ENCODE results near the gene ITPKB.
A peak's percentile ranks its signal among the peaks of the same experiment; 100 is the strongest.

The ITPKB gene

DNA sequence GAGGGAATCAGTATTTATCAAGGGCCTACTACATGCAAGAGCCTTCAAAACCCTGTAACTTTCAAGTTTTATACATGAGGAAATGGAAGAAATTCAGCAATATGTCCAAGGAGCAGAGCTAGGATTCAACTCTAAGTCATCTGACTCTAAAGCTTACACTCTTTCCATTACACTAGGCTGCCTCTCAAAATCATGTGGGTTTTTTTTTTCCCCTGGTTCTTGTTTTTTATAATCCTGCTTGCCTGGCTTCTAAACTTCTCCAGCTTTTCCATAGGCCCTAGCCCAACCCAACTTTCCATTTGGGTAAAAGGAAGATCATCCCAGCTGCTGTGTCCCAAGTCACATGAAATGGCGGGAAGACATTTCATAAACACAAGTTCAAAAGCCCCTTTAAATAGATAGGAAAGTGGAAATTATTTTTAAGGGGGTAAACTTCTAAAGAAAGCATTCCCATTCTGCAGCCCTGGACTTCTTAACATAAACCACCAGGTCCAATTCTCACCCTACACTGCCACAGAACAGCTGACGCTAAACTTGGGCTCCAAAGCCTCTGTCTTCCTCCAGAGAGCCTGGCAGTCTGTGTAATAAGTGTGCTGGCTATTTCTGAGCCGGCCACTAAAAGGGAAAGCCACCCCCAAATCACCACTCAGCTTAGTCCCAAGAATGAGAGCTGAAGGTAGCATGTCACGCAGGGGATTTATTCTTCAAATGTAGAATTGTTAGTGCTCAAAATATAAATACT, 46.9 kb downstream of the ITPKB start:
- TF ChIP-seq, protein P1, sequence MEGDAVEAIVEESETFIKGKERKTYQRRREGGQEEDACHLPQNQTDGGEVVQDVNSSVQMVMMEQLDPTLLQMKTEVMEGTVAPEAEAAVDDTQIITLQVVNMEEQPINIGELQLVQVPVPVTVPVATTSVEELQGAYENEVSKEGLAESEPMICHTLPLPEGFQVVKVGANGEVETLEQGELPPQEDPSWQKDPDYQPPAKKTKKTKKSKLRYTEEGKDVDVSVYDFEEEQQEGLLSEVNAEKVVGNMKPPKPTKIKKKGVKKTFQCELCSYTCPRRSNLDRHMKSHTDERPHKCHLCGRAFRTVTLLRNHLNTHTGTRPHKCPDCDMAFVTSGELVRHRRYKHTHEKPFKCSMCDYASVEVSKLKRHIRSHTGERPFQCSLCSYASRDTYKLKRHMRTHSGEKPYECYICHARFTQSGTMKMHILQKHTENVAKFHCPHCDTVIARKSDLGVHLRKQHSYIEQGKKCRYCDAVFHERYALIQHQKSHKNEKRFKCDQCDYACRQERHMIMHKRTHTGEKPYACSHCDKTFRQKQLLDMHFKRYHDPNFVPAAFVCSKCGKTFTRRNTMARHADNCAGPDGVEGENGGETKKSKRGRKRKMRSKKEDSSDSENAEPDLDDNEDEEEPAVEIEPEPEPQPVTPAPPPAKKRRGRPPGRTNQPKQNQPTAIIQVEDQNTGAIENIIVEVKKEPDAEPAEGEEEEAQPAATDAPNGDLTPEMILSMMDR (conservative IDR thresholded peaks at IDR 0.05): no peak
- H3K27ac ChIP-seq: peak overlapping the region; percentile 46; the same call in 1 of the 2 replicates

DNA sequence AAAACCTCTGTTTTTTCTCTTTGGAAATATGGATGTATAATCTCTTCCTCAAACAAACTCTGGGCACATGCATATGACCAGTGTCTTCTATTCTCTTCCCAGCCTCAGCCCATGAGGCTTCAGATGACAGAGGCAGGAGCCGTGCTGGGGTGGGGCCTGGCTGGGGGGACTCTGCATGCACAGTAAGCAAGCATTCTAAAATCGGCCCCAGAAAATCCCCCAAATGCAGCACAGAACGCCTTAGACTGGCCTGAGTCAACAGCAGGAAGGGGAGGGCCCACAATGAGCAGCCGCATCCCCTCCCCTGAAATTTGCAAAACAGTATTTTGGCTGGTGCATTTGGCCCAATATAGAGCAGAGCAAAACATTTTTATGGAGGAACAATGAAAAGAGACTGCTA, 47.8 kb downstream of the ITPKB start:
- H3K27ac ChIP-seq: peak overlapping the region; percentile 46
- TF ChIP-seq, protein P1 (conservative IDR thresholded peaks at IDR 0.05): no peak

DNA sequence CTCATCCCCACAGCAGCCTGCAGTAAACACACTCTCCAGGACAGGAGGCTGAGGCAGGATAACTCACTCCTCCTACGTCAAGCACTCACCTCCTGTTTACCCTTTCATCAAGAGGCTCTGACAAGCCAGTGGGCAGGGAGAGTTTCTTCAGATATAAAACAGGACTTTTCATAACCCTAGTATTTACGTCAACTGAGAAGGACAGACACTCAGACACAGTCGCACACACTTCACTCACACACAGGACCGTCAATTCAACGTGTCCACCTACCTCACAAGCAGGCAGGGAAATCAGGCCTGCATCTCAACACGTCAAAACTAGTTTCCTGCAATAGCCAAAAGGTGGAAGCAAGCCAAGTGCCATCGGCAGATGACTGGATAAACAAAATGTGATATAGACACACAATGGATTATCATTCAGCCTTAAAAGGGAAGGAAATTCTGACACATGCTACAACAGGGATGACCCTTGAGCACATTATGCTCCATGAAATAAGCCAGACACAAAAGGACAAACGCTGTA, 48.6 kb downstream of the ITPKB start:
- TF ChIP-seq, protein P1 (conservative IDR thresholded peaks at IDR 0.05): no peak
- peak overlapping the region; percentile 46 for H3K27ac ChIP-seq

DNA sequence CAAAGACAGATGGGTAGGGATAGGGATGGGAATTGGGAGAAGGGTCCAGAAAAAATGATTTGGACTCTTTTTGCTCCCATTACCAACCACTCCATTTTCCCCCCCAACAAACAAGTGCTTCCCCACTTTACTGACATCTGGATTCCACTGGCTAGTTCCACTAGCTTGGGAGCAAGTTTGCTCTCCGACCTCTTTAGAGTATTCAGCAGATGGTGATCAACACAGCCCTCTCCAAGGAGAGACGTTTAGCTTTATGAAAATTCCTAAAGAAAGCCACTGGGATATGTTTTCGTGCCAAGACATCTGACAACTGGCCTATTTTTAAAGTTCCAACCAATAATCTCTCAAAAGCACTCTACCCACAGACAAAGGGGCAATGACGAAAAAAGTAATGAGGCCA, 50.3 kb downstream of the ITPKB start:
- H3K27ac ChIP-seq: no peak overlapping the region
- TF ChIP-seq, protein P1 (conservative IDR thresholded peaks at IDR 0.05): no peak

DNA sequence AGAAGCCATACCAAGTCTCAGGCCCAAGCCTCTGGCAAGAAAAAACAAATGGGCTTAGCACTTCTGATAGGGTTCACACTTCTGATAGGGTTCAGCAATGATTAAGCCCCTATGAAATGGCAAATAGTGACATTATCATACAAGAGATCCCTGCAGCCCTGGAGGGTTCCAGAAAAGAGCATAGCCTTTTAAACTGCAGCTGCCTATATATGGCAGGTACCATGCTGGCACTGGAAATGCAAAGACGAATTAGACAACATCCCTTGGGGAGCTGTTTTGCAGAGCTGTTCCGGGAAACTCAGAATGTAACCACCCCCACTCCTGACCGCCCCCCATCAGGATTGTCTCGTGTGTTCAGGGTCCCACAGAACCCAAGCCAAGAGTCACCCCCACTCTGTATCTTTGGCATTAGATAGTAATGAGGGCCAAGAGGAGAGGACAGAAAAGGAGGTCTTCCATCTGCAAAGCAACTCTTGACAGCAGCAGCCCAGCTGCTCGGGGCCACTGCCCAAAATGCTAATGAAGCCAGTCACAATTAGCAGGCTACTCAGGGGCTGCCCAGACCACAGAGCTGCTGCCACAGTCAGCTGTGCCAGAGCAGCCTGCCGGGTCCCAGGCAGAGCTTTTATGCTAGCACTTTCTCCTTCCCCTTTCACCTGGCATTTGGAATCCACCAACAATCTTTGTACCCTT, 50.9 kb downstream of the ITPKB start:
- H3K27ac ChIP-seq: no peak overlapping the region
- TF ChIP-seq, protein P1 (conservative IDR thresholded peaks at IDR 0.05): no peak

DNA sequence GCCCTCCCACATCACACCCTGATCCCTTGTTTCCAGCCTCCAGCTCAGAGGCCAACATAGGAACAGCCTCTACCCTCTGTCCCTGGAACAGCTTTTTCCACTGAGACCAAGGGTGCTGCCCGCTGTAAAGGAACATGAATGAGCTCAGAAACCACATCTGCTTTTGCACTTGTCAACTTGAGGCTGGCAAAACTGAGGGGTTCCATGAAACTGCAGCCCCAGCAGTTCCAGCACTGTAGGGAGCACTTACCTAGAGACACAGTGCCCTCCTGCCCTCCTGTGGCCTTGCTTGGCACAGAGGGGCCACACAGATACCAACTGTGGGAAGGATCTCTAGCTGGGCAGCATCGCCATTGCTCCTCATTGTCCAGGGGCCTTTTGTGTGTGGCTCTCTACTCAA, 51.7 kb downstream of the ITPKB start:
- TF ChIP-seq, protein P1 (conservative IDR thresholded peaks at IDR 0.05): no peak
- H3K27ac ChIP-seq: no peak overlapping the region
